Mesothelial cell of epicardium (in vitro differentiated cells): ENCODE measurements around the gene PLCL2. TPM values are rescaled to one million over a fixed set of nuclear protein-coding genes. Genes with fewer than 3 reads are reported as not detected.

Experiments used
- DNase-seq, 2 experiments: peaks; one replicate each; pipeline ENCODE4 v3.0.0; 2021; ENCODE audit warnings: low spot score in 2 of 2; ENCODE audit not compliant: unreplicated experiment in 2 of 2
- H3K27ac Mint-ChIP-seq: 2 replicates; pipeline ENCODE4 v1.8.0; 2021; ENCODE audit warnings: mixed read lengths
- H3K27me3 Mint-ChIP-seq: 2 replicates; pipeline ENCODE4 v1.8.0; 2021; ENCODE audit warnings: low read depth, mixed read lengths
- H3K36me3 Mint-ChIP-seq: 2 replicates; pipeline ENCODE4 v1.8.0; 2021; ENCODE audit warnings: mixed read lengths
- H3K4me1 Mint-ChIP-seq: 2 replicates; pipeline ENCODE4 v1.8.0; 2021; ENCODE audit warnings: mixed read lengths
- H3K4me3 Mint-ChIP-seq: 2 replicates; pipeline ENCODE4 v1.8.0; 2021; ENCODE audit warnings: mild to moderate bottlenecking, moderate library complexity, mixed read lengths
- H3K9me3 Mint-ChIP-seq: 2 replicates; pipeline ENCODE4 v1.8.0; 2021; ENCODE audit warnings: mixed read lengths
- CTCF ChIP-seq: fragments of 200-600 bp; sonication (generic); IDR thresholded peaks from one replicate; pipeline ENCODE4 v1.5.0; 2021; ENCODE audit warnings: antibody characterized with exemption; ENCODE audit not compliant: unreplicated experiment
- total RNA-seq: library from RNA; stranded (reverse); gene quantifications from 3 replicates; pipeline ENCODE4 v1.2.1, GENCODE V29; 2021

Gene PLCL2
- total RNA-seq, 1 donor from 2014 or later, result 3.6 TPM

DNA sequence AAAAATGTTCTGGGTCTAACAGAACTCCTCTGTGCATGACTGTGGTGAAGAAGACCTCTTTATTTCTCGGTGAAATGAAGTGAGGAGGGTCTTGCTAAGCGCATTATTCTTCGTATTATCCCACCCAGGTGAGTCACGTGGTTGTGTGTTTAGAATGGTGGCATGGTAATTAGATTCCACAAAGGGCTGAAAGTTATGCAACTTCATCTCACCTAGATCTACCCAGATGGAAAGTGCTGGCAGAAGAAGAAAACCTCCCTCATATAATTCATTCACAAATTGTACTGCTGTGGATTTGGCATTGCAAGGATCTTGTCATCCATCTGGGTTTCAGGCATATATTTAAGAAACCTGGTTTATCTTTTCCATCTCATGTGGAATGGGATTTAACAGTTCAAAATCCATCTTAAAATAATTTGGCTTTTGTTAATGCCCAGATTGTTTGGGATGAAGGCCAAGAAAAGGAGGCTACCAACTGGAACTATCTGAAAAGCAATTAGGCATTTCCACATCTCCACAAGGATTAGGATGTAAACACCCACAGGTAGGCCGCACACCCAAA, 175.3 kb downstream of the PLCL2 start:
- peaks cover 2% of the 10 kb centered on the region for H3K4me1 Mint-ChIP-seq
- H3K9me3 Mint-ChIP-seq, result no peaks in the 10 kb centered on the region
- TF ChIP-seq CTCF, result no peak
- H3K27ac Mint-ChIP-seq, result no peak overlapping the region
- H3K4me3 Mint-ChIP-seq, result no peak overlapping the region
- peaks cover 9% of the 10 kb centered on the region for H3K27me3 Mint-ChIP-seq
- no peak for DNase-seq
- H3K36me3 Mint-ChIP-seq, result no peaks in the 10 kb centered on the region

- no peaks in the 10 kb centered on the region for H3K9me3 Mint-ChIP-seq
- no peak overlapping the region for H3K27ac Mint-ChIP-seq
- no peak overlapping the region for H3K4me3 Mint-ChIP-seq
- no peak for TF ChIP-seq CTCF
- H3K36me3 Mint-ChIP-seq, result no peaks in the 10 kb centered on the region
- H3K4me1 Mint-ChIP-seq, result peaks cover 11% of the 10 kb centered on the region
- DNase-seq, result no peak
- H3K27me3 Mint-ChIP-seq, result peaks cover 9% of the 10 kb centered on the region
These were observed 176.2 kb downstream of the PLCL2 start for GRCh38 chr3:17061005-17061404.

DNA sequence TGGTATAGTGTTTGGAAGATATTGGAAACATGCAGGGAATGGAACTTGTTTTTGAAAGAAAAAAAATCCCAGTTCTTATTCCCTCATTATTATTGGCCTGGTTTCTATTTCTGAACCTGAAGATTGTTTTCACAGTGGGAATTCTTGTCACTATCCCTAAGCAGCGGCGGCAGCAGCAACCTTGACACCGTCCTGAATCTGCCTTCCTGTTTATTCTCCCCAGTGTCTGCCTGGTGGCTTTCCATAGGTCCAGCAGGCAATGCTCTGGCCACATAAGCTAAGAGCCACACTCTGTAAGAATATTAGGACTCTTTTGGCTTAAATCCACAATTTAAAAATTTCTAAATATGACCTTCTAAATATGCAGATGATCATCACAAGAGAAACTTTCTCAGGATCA, 178.0 kb downstream of the PLCL2 start:
- Mint-ChIP-seq H3K27ac (no peak overlapping the region), H3K4me3 (no peak overlapping the region), H3K9me3 (no peaks in the 10 kb centered on the region), H3K4me1 (peaks cover 16% of the 10 kb centered on the region), H3K27me3 (peaks cover 9% of the 10 kb centered on the region), H3K36me3 (no peaks in the 10 kb centered on the region)
- DNase-seq, result no peak
- TF ChIP-seq CTCF, result no peak

GRCh38 chr3:17063596-17063995, 178.8 kb downstream of the PLCL2 start:
- Mint-ChIP-seq H3K27me3 (peaks cover 9% of the 10 kb centered on the region), H3K36me3 (no peaks in the 10 kb centered on the region), H3K27ac (no peak overlapping the region), H3K4me3 (no peak overlapping the region), H3K4me1 (peaks cover 17% of the 10 kb centered on the region), H3K9me3 (no peaks in the 10 kb centered on the region)
- DNase-seq, result no peak
- TF ChIP-seq CTCF, result no peak

- H3K27me3 Mint-ChIP-seq, result peaks cover 8% of the 10 kb centered on the region
- H3K9me3 Mint-ChIP-seq, result no peaks in the 10 kb centered on the region
- H3K4me3 Mint-ChIP-seq, result no peak overlapping the region
- no peak for TF ChIP-seq CTCF
- no peaks in the 10 kb centered on the region for H3K36me3 Mint-ChIP-seq
- DNase-seq, result no peak
- peak overlapping the region; percentile 30 for H3K27ac Mint-ChIP-seq
- peaks cover 20% of the 10 kb centered on the region for H3K4me1 Mint-ChIP-seq
These were observed 180.6 kb downstream of the PLCL2 start for GRCh38 chr3:17065315-17065714.

GRCh38 chr3:17065881-17066280, 181.1 kb downstream of the PLCL2 start:
- H3K4me1 Mint-ChIP-seq, result peaks cover 23% of the 10 kb centered on the region
- no peak overlapping the region for H3K4me3 Mint-ChIP-seq
- TF ChIP-seq CTCF, result no peak
- no peak for DNase-seq
- no peaks in the 10 kb centered on the region for H3K36me3 Mint-ChIP-seq
- no peaks in the 10 kb centered on the region for H3K9me3 Mint-ChIP-seq
- no peak overlapping the region for H3K27ac Mint-ChIP-seq
- peaks cover 8% of the 10 kb centered on the region for H3K27me3 Mint-ChIP-seq
